Mucosa of descending colon (tissue), 3 donors: ENCODE measurements around the gene ATP8A2. TPM values are rescaled to one million over a fixed set of nuclear protein-coding genes. Genes with fewer than 3 reads are reported as not detected.

Experiments
- ATAC-seq: fragments of 200-7000 bp; cut with Tn5 transposase; one replicate; pipeline ENCODE4 v1.9.1; 2020; ENCODE audit warnings: mild to moderate bottlenecking, moderate library complexity
- DNase-seq, 3 donors: peaks; one replicate each; pipeline ENCODE4 v3.0.0-alpha.2; 2020
- H3K36me3 ChIP-seq: fragments of 200-600 bp; one replicate; pipeline ENCODE4 v1.8.0; 2021; ENCODE audit warnings: low read depth, mild to moderate bottlenecking
- H3K4me1 ChIP-seq: fragments of 200-600 bp; one replicate; pipeline ENCODE4 v1.8.0; 2021; ENCODE audit warnings: low read depth, mild to moderate bottlenecking
- H3K4me3 ChIP-seq: fragments of 200-600 bp; one replicate; pipeline ENCODE4 v1.8.0; 2021; ENCODE audit warnings: mild to moderate bottlenecking
- H3K9me3 ChIP-seq: fragments of 200-600 bp; one replicate; pipeline ENCODE4 v1.8.0; 2021; ENCODE audit warnings: mild to moderate bottlenecking
- CTCF ChIP-seq: fragments of 200-600 bp; IDR thresholded peaks from one replicate; pipeline ENCODE4 v1.8.0; 2022; ENCODE audit warnings: antibody characterized with exemption, mild to moderate bottlenecking
- intact Hi-C, 2 donors: fragments of 100-400 bp; cut with DNase I in 1 of 2; cut with micrococcal nuclease in 1 of 2; formaldehyde crosslinking; loops; one replicate each; pipeline versions ENCODE4 v1.11.0 to v1.11.1; 2022; cut with DNase I, micrococcal nuclease
- total RNA-seq, 3 donors: library from RNA; stranded (reverse); fragmentation: NEBNext Ultra II Directional in 2 of 3; extraction: Animal tissue kit (Norgen Biotek cat#: 25700) in 2 of 3; gene quantifications; one replicate each; pipeline versions ENCODE4 v1.2.1 to v1.2.4, GENCODE V29; 2021 to 2023
- donor health status: DM: no; HTN: no; CAD: no; lungs with moderate emphysema.
- donor health status: DM: no; HTN: no; CAD: no.
- donor health status: DM: no; HTN: yes; CAD: no.

Gene ATP8A2
- total RNA-seq, 3 donors from 2014 or later, result 0.22 to 3.6 (median 0.41) TPM

GRCh38 chr13:25966086-25966485 is 594.3 kb downstream of the ATP8A2 start:
- no peaks in the 10 kb centered on the region for H3K4me1 ChIP-seq
- no peaks in the 10 kb centered on the region for H3K36me3 ChIP-seq
- no peaks in the 10 kb centered on the region for H3K9me3 ChIP-seq
- intact Hi-C loops, result no loop called here
- TF ChIP-seq CTCF, result no peak
- DNase-seq, result no peak
- no peak for ATAC-seq
- H3K4me3 ChIP-seq, result no peak overlapping the region

- no peak for TF ChIP-seq CTCF
- H3K4me3 ChIP-seq, result no peak overlapping the region
- intact Hi-C loops, result no loop called here
- no peaks in the 10 kb centered on the region for H3K9me3 ChIP-seq
- ATAC-seq, result no peak
- H3K36me3 ChIP-seq, result no peaks in the 10 kb centered on the region
- H3K4me1 ChIP-seq, result no peaks in the 10 kb centered on the region
- no peak for DNase-seq
These were observed 595.4 kb downstream of the ATP8A2 start for GRCh38 chr13:25967144-25967543.

GRCh38 chr13:25971047-25971446 is 599.3 kb downstream of the ATP8A2 start:
- TF ChIP-seq CTCF, result no peak
- intact Hi-C loops, result no loop called here
- Histone ChIP-seq H3K4me1 (no peaks in the 10 kb centered on the region), H3K9me3 (no peaks in the 10 kb centered on the region), H3K36me3 (no peaks in the 10 kb centered on the region), H3K4me3 (no peak overlapping the region)
- DNase-seq (no peak), ATAC-seq (no peak)

GRCh38 chr13:25971459-25972145 is 599.8 kb downstream of the ATP8A2 start:
- ATAC-seq, result peak; percentile 47

GRCh38 chr13:25973085-25973484 is 601.3 kb downstream of the ATP8A2 start:
- TF ChIP-seq CTCF, result no peak
- no peaks in the 10 kb centered on the region for H3K36me3 ChIP-seq
- DNase-seq (no peak), ATAC-seq (no peak)
- H3K4me1 ChIP-seq, result no peaks in the 10 kb centered on the region
- H3K9me3 ChIP-seq, result no peaks in the 10 kb centered on the region
- intact Hi-C loops, result no loop called here
- H3K4me3 ChIP-seq, result no peak overlapping the region

More at GRCh38 chr13:25971459-25972145, 599.8 kb downstream of the ATP8A2 start:
- H3K9me3 ChIP-seq, result no peaks in the 10 kb centered on the region
- no peak for DNase-seq
- H3K4me1 ChIP-seq, result no peaks in the 10 kb centered on the region
- intact Hi-C loops, result no loop called here
- TF ChIP-seq CTCF, result no peak
- H3K4me3 ChIP-seq, result no peak overlapping the region
- H3K36me3 ChIP-seq, result no peaks in the 10 kb centered on the region
